ENCODE results near the gene PRDM16.

DNA sequence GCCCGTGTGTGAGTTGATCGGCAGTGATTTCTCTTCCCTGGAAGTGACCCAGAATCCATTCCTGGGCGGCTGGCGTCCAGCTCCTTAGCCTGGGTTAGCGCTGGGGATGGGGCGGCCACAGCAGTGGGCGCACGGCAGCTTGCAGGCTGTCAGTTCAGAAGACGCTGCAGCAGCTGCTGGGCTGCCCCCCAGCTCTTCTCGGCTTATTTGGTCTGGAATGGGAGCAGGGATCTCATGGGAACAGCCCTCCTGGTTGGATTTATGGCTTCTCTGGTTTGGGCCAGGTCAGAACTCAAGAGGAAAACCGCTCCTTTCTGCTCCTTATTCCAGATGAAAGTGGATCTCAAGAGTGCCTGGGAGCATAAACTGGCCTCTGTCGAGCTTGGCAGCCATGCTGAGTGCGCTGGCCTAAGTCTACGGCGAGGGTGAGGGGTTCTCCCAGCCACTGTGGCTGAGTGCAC lies 148.2 kb downstream of the PRDM16 start:
- TF ChIP-seq, protein P1, sequence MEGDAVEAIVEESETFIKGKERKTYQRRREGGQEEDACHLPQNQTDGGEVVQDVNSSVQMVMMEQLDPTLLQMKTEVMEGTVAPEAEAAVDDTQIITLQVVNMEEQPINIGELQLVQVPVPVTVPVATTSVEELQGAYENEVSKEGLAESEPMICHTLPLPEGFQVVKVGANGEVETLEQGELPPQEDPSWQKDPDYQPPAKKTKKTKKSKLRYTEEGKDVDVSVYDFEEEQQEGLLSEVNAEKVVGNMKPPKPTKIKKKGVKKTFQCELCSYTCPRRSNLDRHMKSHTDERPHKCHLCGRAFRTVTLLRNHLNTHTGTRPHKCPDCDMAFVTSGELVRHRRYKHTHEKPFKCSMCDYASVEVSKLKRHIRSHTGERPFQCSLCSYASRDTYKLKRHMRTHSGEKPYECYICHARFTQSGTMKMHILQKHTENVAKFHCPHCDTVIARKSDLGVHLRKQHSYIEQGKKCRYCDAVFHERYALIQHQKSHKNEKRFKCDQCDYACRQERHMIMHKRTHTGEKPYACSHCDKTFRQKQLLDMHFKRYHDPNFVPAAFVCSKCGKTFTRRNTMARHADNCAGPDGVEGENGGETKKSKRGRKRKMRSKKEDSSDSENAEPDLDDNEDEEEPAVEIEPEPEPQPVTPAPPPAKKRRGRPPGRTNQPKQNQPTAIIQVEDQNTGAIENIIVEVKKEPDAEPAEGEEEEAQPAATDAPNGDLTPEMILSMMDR (IDR thresholded peaks at IDR 0.05; ENCODE audit: low read depth, low read length) = no peak
- no peak for TF ChIP-seq POLR2A (IDR thresholded peaks at IDR 0.05; ENCODE audit: extremely low read depth, insufficient read length)
